HEK293 (cell line): ENCODE measurements around the gene CLPSL2.
A peak's percentile ranks its signal among the peaks of the same experiment; 100 is the strongest.

Experiments
- CTCF ChIA-PET: fragments of 350-600 bp; formaldehyde crosslinking; extraction: SDS; loops from one replicate; lab custom pipeline; 2021; ENCODE audit warnings: antibody characterized with exemption; lab: Yijun Ruan, JAX
- POLR2A ChIA-PET: fragments of 300-600 bp; formaldehyde crosslinking; extraction: SDS; loops from one replicate; lab custom pipeline; 2020; ENCODE audit warnings: antibody characterized with exemption, inconsistent platforms; lab: Yijun Ruan, JAX
- H3K27ac ChIP-seq: fragments of 200-500 bp; sonication (Bioruptor generic); 2 replicates; pipeline ENCODE4 v1.5.1; 2014; ENCODE audit warnings: low read depth, low read length, control low read depth, inconsistent platforms; ENCODE audit errors: extremely low read depth
- H3K36me3 ChIP-seq, 2 experiments: fragments of 200-500 bp in 1 of 2; sonication (Bioruptor generic) in 1 of 2; 1 replicate in 1 of 2; 2 replicates in 1 of 2; pipeline ENCODE4 v1.5.1; 2014 to 2017; ENCODE audit warnings: inconsistent platforms in 2 of 2, low read length in 2 of 2; ENCODE audit not compliant: control insufficient read depth in 2 of 2, insufficient read depth in 1 of 2
- H3K4me1 ChIP-seq: fragments of 200-500 bp; sonication (Bioruptor generic); 2 replicates; pipeline ENCODE4 v1.5.1; 2014; ENCODE audit warnings: mild to moderate bottlenecking, low read length, inconsistent platforms; ENCODE audit not compliant: control insufficient read depth, insufficient read depth
- H3K4me3 ChIP-seq: 2 replicates; pipeline ENCODE4 v1.5.1; 2011; ENCODE audit warnings: low read depth, mild to moderate bottlenecking, control low read depth, low read length, moderate library complexity
- H3K9me3 ChIP-seq: fragments of 200-500 bp; sonication (Bioruptor generic); 2 replicates; pipeline ENCODE4 v1.5.1; 2014; ENCODE audit warnings: low read depth, low read length, inconsistent platforms; ENCODE audit not compliant: control insufficient read depth, insufficient read depth
- GFI1B ChIP-seq: fragments of 450-650 bp; formaldehyde crosslinking; IDR thresholded peaks from 2 replicates; pipeline ENCODE4 v1.5.1; 2016; ENCODE audit warnings: missing biosample characterization, missing genetic modification characterization
- OVOL3 ChIP-seq: fragments of 450-650 bp; formaldehyde crosslinking; IDR thresholded peaks from 2 replicates; pipeline ENCODE4 v1.5.1; 2016; ENCODE audit warnings: missing biosample characterization, missing genetic modification characterization
- PRDM1 ChIP-seq: fragments of 450-650 bp; formaldehyde crosslinking; IDR thresholded peaks from 2 replicates; pipeline ENCODE4; 2016; ENCODE audit warnings: missing biosample characterization, missing genetic modification characterization
- REPIN1 ChIP-seq: fragments of 450-650 bp; formaldehyde crosslinking; IDR thresholded peaks from 2 replicates; pipeline ENCODE4 v1.5.1; 2017; ENCODE audit warnings: missing biosample characterization, missing genetic modification characterization, low read depth
- SCRT1 ChIP-seq: fragments of 450-650 bp; formaldehyde crosslinking; IDR thresholded peaks from 2 replicates; pipeline ENCODE4 v1.5.1; 2016; ENCODE audit warnings: missing biosample characterization, missing genetic modification characterization, borderline replicate concordance
- SP3 ChIP-seq: fragments of 450-650 bp; formaldehyde crosslinking; IDR thresholded peaks from 2 replicates; pipeline ENCODE4 v1.5.1; 2016; ENCODE audit warnings: missing biosample characterization, missing genetic modification characterization
- ZEB2 ChIP-seq: fragments of 450-650 bp; formaldehyde crosslinking; IDR thresholded peaks from 2 replicates; pipeline ENCODE4 v1.5.1; 2016; ENCODE audit warnings: missing biosample characterization, missing genetic modification characterization
- ZIC2 ChIP-seq: fragments of 450-650 bp; formaldehyde crosslinking; IDR thresholded peaks from 2 replicates; pipeline ENCODE4 v1.5.1; 2016; ENCODE audit warnings: missing biosample characterization, missing genetic modification characterization
- ZNF2 ChIP-seq: fragments of 450-650 bp; formaldehyde crosslinking; IDR thresholded peaks from 2 replicates; pipeline ENCODE4 v1.5.1; 2016; ENCODE audit warnings: missing biosample characterization, missing genetic modification characterization
- ZNF335 ChIP-seq: fragments of 450-650 bp; formaldehyde crosslinking; conservative IDR thresholded peaks from 2 replicates; pipeline ENCODE4 v1.5.1; 2016; ENCODE audit warnings: missing biosample characterization, missing genetic modification characterization
- ZNF341 ChIP-seq: fragments of 450-650 bp; formaldehyde crosslinking; IDR thresholded peaks from 2 replicates; pipeline ENCODE4; 2016; ENCODE audit warnings: low read depth, missing biosample characterization, missing genetic modification characterization
- ZNF391 ChIP-seq: fragments of 450-650 bp; formaldehyde crosslinking; IDR thresholded peaks from 2 replicates; pipeline ENCODE4 v1.5.1; 2016; ENCODE audit warnings: low read depth, missing biosample characterization, missing genetic modification characterization, borderline replicate concordance
- ZNF404 ChIP-seq: fragments of 450-650 bp; formaldehyde crosslinking; IDR thresholded peaks from 2 replicates; pipeline ENCODE4 v1.5.1; 2017; ENCODE audit warnings: missing biosample characterization, missing genetic modification characterization
- ZNF544 ChIP-seq: fragments of 450-650 bp; formaldehyde crosslinking; IDR thresholded peaks from 2 replicates; pipeline ENCODE4 v1.5.0; 2017; ENCODE audit warnings: missing biosample characterization, missing genetic modification characterization
- TF ChIP-seq, protein P1 (sequence below): fragments of 450-650 bp; formaldehyde crosslinking; IDR thresholded peaks from 2 replicates; pipeline ENCODE4 v1.5.1; 2016; ENCODE audit warnings: missing biosample characterization, missing genetic modification characterization
- TF ChIP-seq, protein P2 (sequence below): fragments of 450-650 bp; formaldehyde crosslinking; IDR thresholded peaks from 2 replicates; pipeline ENCODE4 v1.5.1; 2016; ENCODE audit warnings: missing biosample characterization, missing genetic modification characterization
- TF ChIP-seq, protein P3 (sequence below): fragments of 450-650 bp; formaldehyde crosslinking; IDR thresholded peaks from 2 replicates; pipeline ENCODE4 v1.5.1; 2016; ENCODE audit warnings: missing biosample characterization, missing genetic modification characterization
- TF ChIP-seq, protein P4 (sequence below): fragments of 450-650 bp; formaldehyde crosslinking; IDR thresholded peaks from 2 replicates; pipeline ENCODE4 v1.5.1; 2016; ENCODE audit warnings: missing biosample characterization, missing genetic modification characterization, borderline replicate concordance
- TF ChIP-seq, protein P5 (sequence below): fragments of 450-650 bp; formaldehyde crosslinking; IDR thresholded peaks from 2 replicates; pipeline ENCODE4 v1.5.1; 2016; ENCODE audit warnings: missing biosample characterization, missing genetic modification characterization
- TF ChIP-seq, protein P6 (sequence below): fragments of 450-650 bp; formaldehyde crosslinking; IDR thresholded peaks from 2 replicates; pipeline ENCODE4 v1.5.1; 2016; ENCODE audit warnings: missing biosample characterization, missing genetic modification characterization

CLPSL2 gene

DNA sequence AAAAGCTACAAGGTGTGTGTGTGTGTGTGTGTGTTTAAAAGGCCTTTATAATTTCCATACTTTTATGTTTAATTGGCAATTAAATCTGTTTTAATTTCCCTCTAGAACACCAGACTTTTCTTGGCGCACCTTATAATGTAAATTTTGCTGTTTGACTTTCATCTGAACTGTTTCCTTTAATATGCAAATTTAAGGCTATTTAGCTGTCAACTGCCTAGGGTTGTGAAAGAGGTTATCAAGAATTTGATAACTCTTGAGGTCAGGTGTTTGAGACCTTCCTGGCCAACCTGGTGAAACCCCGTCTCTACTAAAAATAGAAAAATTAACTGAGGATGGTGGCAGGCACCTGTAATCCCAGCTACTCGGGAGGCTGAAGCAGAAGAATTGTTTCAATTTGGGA, 24.8 kb downstream of the CLPSL2 start:
- CTCF ChIA-PET, result interaction anchor here (0.6 to 0.7 kb wide), 2 partner anchors 9 to 730 kb away, joined by 3 to 5 read pairs; no protein-coding TSS in a partner anchor

DNA sequence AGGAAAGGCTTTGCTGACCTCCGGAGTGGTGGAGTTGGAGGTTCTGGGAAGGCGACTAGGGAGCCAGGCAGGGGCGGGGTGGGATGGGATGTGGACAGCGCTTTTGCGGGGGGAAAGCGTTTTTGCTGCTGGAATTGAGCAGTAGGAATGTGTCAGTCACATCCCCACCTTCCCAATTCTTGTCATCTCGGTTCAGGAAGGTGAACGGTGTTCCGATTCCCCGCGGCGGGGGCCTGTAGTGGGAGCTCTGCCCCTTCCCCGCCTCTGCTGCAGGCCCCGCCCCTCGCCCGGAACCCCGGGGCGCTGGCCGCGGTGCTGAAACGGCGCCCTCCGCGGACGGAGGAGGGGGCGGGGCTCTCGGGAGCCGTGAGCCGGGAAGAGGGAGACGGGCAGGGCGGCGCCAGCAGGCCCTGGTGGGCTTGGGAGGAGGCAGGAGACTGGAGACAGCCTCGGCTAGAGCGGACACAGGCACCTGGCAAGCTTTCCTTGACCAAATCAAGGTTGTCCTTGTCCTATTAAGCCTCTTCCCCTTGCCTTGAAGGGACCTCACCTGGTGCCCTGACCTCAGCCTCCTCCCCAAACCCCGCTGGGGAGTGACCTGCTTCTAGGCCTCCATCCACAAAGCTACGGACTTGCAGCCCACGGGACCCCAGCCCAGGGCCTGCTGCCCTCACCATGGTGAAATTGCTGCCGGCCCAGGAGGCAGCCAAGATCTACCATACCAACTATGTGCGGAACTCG, 28.8 kb downstream of the CLPSL2 start, which contains the start of gene LHFPL5:
Gene LHFPL5, plus strand, starts transcription at position 357 of the 741 bp plus-strand sequence. Its CDS starts 319 bp downstream, at position 676.
- Histone ChIP-seq H3K27ac (no peak within 1 kb of the TSS), H3K9me3 (no peaks in the 10 kb centered on the region), H3K4me1 (no peaks in the 10 kb centered on the region), H3K4me3 (peak within 1 kb of the TSS; percentile 22), H3K36me3 (no peaks in the 10 kb centered on the region)
- ChIA-PET CTCF (no interaction called here), POLR2A (interaction anchor here (0.6 kb wide), 1 partner anchor 20 kb away, joined by 3 read pairs; no protein-coding TSS in a partner anchor)
- TF ChIP-seq ZNF341 (tag by site-specific recombination), result no peak
- TF ChIP-seq, protein P1, sequence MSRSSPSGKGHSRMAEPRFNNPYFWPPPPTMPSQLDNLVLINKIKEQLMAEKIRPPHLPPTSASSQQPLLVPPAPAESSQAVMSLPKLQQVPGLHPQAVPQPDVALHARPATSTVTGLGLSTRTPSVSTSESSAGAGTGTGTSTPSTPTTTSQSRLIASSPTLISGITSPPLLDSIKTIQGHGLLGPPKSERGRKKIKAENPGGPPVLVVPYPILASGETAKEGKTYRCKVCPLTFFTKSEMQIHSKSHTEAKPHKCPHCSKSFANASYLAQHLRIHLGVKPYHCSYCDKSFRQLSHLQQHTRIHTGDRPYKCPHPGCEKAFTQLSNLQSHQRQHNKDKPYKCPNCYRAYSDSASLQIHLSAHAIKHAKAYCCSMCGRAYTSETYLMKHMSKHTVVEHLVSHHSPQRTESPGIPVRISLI, result no peak
- no peak for TF ChIP-seq PRDM1 (tag by site-specific recombination)
- TF ChIP-seq, protein P2, sequence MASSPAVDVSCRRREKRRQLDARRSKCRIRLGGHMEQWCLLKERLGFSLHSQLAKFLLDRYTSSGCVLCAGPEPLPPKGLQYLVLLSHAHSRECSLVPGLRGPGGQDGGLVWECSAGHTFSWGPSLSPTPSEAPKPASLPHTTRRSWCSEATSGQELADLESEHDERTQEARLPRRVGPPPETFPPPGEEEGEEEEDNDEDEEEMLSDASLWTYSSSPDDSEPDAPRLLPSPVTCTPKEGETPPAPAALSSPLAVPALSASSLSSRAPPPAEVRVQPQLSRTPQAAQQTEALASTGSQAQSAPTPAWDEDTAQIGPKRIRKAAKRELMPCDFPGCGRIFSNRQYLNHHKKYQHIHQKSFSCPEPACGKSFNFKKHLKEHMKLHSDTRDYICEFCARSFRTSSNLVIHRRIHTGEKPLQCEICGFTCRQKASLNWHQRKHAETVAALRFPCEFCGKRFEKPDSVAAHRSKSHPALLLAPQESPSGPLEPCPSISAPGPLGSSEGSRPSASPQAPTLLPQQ (tag by site-specific recombination), result peak; percentile 34
- no peak for TF ChIP-seq SCRT1 (tag by site-specific recombination)
- TF ChIP-seq ZIC2 (tag by site-specific recombination), result peak; percentile 45; the same call in 1 of the 2 replicates
- TF ChIP-seq, protein P3, sequence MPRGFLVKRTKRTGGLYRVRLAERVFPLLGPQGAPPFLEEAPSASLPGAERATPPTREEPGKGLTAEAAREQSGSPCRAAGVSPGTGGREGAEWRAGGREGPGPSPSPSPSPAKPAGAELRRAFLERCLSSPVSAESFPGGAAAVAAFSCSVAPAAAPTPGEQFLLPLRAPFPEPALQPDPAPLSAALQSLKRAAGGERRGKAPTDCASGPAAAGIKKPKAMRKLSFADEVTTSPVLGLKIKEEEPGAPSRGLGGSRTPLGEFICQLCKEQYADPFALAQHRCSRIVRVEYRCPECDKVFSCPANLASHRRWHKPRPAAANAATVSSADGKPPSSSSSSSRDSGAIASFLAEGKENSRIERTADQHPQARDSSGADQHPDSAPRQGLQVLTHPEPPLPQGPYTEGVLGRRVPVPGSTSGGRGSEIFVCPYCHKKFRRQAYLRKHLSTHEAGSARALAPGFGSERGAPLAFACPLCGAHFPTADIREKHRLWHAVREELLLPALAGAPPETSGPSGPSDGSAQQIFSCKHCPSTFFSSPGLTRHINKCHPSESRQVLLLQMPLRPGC (tag by site-specific recombination), result no peak
- TF ChIP-seq, protein P4, sequence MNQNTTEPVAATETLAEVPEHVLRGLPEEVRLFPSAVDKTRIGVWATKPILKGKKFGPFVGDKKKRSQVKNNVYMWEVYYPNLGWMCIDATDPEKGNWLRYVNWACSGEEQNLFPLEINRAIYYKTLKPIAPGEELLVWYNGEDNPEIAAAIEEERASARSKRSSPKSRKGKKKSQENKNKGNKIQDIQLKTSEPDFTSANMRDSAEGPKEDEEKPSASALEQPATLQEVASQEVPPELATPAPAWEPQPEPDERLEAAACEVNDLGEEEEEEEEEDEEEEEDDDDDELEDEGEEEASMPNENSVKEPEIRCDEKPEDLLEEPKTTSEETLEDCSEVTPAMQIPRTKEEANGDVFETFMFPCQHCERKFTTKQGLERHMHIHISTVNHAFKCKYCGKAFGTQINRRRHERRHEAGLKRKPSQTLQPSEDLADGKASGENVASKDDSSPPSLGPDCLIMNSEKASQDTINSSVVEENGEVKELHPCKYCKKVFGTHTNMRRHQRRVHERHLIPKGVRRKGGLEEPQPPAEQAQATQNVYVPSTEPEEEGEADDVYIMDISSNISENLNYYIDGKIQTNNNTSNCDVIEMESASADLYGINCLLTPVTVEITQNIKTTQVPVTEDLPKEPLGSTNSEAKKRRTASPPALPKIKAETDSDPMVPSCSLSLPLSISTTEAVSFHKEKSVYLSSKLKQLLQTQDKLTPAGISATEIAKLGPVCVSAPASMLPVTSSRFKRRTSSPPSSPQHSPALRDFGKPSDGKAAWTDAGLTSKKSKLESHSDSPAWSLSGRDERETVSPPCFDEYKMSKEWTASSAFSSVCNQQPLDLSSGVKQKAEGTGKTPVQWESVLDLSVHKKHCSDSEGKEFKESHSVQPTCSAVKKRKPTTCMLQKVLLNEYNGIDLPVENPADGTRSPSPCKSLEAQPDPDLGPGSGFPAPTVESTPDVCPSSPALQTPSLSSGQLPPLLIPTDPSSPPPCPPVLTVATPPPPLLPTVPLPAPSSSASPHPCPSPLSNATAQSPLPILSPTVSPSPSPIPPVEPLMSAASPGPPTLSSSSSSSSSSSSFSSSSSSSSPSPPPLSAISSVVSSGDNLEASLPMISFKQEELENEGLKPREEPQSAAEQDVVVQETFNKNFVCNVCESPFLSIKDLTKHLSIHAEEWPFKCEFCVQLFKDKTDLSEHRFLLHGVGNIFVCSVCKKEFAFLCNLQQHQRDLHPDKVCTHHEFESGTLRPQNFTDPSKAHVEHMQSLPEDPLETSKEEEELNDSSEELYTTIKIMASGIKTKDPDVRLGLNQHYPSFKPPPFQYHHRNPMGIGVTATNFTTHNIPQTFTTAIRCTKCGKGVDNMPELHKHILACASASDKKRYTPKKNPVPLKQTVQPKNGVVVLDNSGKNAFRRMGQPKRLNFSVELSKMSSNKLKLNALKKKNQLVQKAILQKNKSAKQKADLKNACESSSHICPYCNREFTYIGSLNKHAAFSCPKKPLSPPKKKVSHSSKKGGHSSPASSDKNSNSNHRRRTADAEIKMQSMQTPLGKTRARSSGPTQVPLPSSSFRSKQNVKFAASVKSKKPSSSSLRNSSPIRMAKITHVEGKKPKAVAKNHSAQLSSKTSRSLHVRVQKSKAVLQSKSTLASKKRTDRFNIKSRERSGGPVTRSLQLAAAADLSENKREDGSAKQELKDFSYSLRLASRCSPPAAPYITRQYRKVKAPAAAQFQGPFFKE (tag by site-specific recombination), result no peak
- TF ChIP-seq ZNF404, result no peak
- no peak for TF ChIP-seq REPIN1 (tag by site-specific recombination)
- peak; percentile 86 for TF ChIP-seq SP3 (tag by site-specific recombination)
- TF ChIP-seq OVOL3 (tag by site-specific recombination), result no peak
- TF ChIP-seq, protein P5, sequence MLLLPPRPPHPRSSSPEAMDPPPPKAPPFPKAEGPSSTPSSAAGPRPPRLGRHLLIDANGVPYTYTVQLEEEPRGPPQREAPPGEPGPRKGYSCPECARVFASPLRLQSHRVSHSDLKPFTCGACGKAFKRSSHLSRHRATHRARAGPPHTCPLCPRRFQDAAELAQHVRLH (tag by site-specific recombination), result no peak
- peak; percentile 59 for TF ChIP-seq ZEB2
- 0 out of 2 replicates have a peak, but pooled peaks have one; percentile 13 for TF ChIP-seq ZNF391 (tag by site-specific recombination)
- TF ChIP-seq ZNF2 (tag by site-specific recombination), result no peak

More for the DNA sequence above, 24.8 kb downstream of the CLPSL2 start:
- H3K9me3 ChIP-seq, result no peaks in the 10 kb centered on the region
- H3K4me3 ChIP-seq, result no peak overlapping the region
- no peaks in the 10 kb centered on the region for H3K4me1 ChIP-seq
- no peak overlapping the region for H3K27ac ChIP-seq
- POLR2A ChIA-PET, result no interaction called here
- TF ChIP-seq ZNF544, result no peak
- TF ChIP-seq ZNF335 (tag by site-specific recombination), result no peak
- TF ChIP-seq GFI1B, result no peak
- TF ChIP-seq, protein P6, sequence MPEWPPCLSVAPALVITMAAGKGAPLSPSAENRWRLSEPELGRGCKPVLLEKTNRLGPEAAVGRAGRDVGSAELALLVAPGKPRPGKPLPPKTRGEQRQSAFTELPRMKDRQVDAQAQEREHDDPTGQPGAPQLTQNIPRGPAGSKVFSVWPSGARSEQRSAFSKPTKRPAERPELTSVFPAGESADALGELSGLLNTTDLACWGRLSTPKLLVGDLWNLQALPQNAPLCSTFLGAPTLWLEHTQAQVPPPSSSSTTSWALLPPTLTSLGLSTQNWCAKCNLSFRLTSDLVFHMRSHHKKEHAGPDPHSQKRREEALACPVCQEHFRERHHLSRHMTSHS, result no peak
- no peaks in the 10 kb centered on the region for H3K36me3 ChIP-seq
